Fibroblast of lung (primary cell): Measurements from ENCODE around the gene TAAR9.

Source experiments
- EZH2 ChIP-seq: IDR thresholded peaks from 2 replicates; pipeline ENCODE4 v1.5.1; 2012; ENCODE audit warnings: low read length, control low read depth, mild to moderate bottlenecking; ENCODE audit errors: missing control alignments
- TF ChIP-seq, protein P1 (sequence below), 2 donors: IDR thresholded peaks in 1 of 2; conservative IDR thresholded peaks in 1 of 2; 1 replicate in 1 of 2; 2 replicates in 1 of 2; pipeline ENCODE4 v1.5.1; 2011 to 2012; ENCODE audit warnings: low read length in 2 of 2, control low read depth in 1 of 2, inconsistent platforms in 1 of 2, low read depth in 1 of 2, mild to moderate bottlenecking in 1 of 2

DNA sequence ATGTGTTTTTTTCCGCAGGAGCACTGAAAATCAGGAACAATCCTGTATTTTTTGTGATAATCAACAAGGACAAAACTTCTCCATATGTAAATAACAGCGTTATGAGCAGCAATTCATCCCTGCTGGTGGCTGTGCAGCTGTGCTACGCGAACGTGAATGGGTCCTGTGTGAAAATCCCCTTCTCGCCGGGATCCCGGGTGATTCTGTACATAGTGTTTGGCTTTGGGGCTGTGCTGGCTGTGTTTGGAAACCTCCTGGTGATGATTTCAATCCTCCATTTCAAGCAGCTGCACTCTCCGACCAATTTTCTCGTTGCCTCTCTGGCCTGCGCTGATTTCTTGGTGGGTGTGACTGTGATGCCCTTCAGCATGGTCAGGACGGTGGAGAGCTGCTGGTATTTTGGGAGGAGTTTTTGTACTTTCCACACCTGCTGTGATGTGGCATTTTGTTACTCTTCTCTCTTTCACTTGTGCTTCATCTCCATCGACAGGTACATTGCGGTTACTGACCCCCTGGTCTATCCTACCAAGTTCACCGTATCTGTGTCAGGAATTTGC, 32.2 kb downstream of the TAAR9 start, which contains the start of gene TAAR6:
- TF ChIP-seq, protein P1, sequence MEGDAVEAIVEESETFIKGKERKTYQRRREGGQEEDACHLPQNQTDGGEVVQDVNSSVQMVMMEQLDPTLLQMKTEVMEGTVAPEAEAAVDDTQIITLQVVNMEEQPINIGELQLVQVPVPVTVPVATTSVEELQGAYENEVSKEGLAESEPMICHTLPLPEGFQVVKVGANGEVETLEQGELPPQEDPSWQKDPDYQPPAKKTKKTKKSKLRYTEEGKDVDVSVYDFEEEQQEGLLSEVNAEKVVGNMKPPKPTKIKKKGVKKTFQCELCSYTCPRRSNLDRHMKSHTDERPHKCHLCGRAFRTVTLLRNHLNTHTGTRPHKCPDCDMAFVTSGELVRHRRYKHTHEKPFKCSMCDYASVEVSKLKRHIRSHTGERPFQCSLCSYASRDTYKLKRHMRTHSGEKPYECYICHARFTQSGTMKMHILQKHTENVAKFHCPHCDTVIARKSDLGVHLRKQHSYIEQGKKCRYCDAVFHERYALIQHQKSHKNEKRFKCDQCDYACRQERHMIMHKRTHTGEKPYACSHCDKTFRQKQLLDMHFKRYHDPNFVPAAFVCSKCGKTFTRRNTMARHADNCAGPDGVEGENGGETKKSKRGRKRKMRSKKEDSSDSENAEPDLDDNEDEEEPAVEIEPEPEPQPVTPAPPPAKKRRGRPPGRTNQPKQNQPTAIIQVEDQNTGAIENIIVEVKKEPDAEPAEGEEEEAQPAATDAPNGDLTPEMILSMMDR (conservative IDR thresholded peaks at IDR 0.05 in 1 of 2, IDR thresholded peaks at IDR 0.05 in 1 of 2; ENCODE audit: low read depth in 1 of 2, low read length in 2 of 2), result no peak
- no peak for TF ChIP-seq EZH2
